ENCODE measurements around the gene TPI1.
"Not testable (repeated sequence)": the region's sequence is repeated elsewhere in the genome, so short reads cannot be mapped to it uniquely, and the experiment has no call there.

The TPI1 gene

DNA sequence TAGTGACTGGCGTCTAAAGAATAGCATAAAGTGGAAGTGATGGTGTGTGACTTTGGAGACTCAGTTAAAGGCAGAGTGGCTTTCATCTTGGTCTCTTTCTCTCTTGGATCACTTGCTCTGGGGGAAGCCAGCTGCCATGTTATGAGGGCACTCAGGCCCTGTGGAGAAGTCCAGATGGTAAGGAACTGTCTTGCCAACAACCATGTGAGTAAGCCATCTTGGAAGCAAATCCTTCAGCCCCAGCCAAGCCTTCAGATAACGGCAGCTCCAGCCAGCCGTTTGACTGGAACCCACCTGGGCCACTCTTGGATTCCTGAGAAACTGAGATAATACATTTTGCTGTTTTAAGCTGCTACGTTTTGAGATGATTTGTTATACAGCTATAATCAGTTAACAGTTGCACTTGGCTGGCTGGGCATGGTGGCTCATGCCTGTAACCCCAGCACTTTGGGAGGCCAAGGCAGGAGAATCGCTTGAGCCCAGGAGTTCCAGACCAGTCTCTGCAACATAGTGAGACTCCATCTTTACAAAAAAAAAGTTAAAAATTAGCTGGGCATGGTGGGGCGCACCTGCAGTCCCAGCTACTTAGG, 29.6 kb downstream of the TPI1 start:
- DNase-seq: no peak

DNA sequence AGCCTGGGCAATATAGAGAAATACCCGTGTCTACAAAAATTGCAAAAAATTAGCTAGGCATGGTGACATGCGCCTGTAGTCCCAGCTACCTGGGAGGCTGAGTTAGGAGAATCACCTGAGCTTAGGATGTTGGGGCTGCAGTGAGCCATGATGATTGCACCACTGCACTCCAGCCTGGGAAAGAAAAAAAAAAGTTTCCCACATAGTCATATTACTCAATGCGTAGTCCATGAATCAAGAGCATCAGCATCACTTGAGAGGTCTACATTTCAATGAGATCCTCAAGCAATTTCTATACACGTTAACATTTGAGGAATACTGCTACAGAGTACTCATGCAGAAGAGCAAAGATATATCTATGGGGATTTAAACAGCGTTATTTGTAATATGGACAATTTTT, 32.1 kb downstream of the TPI1 start:
- DNase-seq: no peak

DNA sequence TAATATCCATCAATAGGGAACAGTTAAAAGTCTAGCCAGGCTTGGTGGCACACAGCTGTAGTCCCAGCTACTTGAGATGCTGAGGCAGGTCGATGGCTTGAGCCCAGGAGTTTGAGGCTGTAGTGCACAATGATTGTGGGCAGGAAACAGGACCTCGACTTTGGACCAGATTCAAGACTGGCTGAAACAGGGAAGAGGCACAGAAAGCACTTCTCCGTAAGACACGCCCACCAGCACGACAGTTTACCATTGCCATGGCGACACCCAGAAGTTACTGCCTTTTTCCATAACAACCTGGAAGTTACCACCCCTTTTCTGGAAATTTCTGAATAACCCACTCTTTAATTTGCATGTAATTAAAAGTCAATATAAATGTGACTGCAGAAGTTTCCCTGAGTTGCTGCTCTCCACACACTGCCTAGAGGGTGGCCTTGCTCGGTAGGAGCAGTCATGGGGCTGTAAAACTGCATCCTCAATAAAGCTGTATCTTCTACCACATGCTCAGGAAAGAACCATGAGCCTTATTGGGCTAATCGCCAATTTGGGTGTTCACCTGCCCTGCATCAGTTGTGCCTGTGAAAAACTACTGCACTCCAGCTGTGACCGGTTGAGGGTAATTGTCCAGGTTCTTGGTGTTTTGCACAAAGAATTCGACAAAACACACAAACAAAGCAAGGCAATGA, 32.6 kb downstream of the TPI1 start:
- peak; percentile 62 for DNase-seq

DNA sequence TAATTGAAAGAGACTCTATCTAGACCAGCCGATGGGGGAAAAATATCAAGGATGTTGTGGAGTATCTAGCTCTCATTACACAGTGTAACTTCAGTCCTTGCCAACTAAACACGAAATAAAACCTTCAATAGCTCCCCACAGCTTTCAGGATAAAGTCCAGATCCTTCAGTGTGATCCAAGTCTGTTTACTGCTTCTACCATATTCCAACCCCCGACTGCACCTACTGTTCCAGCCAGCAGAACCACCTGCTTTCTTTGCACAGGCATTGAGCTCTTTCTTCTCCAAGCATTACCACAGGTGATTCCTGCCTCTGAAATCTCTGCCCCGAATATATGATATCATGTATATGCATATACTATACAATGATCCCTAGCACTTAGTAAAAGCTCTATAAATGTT, 35.1 kb downstream of the TPI1 start:
- DNase-seq: no peak

DNA sequence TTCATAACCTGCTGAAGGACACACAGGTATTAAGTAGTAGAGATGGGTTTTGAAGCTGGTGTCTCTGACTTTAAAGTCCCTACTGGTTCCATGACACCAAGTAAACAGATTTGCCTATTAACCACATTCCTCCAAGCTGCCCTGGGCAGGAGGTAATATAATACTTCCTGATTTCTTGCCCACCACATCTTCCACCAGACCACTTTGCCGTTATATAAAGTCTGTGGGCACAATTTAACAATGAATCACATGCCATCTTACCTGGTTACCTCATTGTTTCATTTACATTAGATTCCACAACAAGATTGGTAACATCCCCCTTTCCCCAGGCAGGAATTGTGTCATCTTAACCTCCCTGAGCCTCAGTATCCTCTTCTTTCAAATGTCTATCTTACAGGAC, 36.4 kb downstream of the TPI1 start:
- no peak for DNase-seq

DNA sequence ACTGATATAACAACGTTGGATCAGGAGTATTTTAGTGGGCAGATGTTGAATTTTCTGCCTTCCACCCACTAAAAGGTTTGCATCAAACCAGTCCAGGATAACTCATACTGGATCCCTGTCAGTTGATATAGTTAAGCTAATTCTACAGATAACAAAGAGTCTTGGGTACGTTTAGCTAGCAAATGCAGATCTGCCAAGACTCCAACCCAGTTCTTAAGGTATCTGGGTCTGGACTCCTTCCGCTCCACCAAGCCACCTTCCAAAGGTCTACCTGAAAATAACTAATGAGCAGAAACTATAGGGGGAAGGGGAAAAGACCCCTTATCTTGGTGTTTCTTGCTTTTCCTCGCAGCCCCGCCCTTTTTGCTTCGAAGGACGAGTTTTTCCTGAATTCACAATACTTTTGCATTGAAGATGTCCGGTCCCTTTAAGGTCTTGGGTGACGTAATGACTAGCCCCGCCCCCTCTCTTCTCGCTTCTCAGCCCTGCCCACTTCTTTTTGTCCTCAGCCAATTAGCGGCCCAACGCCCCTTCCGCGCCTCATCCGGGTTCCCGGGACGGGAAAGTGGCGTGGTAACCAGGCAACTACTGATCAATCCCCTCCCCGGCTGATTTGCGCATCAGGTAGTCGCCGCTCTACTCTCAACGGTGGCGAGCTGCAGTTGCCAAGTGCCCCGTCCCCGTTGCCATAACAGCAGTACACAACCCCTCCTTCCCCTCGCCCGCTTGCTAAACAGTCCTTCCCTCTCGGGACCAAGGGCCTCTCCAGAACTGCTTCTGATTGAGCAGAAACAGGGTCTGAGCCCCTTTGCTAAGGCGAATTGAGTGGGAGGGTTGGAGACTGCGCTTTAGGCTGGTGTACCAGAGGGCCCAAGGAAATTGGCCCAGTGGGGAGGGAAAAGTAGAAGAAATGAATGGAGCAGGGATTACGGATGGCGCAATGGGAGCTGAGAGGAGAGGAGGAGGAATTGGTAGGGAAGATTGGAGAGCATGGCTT, 37.2 kb downstream of the TPI1 start, which contains the start of gene LRRC23:
LRRC23 (plus strand) TSS at position 543 of the 997 bp plus-strand sequence. CDS start 812 bp downstream, outside the sequence.
- peak; percentile 99 for DNase-seq

DNA sequence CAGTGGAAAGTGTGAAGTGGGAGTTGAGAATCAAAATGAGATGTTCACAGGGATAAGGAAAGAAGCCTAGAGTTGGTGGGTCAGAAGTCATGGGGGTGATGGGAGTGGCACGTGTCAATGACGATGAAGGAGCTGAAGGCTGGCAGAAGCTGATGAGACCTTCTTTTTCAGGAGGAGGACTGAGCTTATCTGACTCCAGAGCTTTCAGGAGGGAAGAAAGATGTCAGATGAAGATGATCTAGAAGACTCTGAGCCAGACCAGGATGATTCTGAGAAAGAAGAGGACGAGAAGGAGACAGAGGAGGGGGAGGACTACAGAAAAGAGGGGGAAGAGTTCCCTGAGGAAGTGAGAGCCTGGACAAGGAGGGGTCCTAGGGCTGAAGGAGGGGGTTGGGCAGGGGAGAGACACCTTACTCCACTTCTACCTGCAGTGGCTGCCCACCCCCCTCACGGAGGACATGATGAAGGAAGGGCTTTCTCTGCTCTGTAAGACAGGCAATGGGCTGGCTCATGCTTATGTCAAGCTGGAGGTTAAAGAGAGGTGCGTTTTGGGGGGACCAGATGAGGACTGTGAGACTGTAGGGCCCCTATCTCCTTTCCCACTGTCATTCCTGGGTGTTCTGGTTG, 38.2 kb downstream of the TPI1 start:
- DNase-seq: no peak

DNA sequence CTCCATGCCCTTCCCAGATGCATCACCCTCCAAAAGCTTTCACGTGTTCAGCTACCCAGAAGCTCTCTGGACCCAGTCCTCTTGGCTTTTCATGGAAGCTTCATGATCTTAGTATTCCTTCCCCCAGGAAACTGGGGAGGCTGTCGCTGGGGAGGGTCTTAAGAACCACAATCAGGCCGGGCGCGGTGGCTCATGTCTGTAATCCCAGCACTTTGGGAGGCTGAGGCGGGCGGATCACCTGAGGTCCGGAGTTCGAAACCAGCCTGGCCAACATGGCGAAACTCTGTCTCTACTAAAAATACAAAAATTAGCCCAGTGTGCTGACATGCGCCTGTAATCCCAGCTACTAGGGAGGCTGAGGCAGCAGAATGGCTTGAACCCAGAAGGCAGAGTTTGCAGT, 40.8 kb downstream of the TPI1 start:
- not testable (repeated sequence) for DNase-seq

DNA sequence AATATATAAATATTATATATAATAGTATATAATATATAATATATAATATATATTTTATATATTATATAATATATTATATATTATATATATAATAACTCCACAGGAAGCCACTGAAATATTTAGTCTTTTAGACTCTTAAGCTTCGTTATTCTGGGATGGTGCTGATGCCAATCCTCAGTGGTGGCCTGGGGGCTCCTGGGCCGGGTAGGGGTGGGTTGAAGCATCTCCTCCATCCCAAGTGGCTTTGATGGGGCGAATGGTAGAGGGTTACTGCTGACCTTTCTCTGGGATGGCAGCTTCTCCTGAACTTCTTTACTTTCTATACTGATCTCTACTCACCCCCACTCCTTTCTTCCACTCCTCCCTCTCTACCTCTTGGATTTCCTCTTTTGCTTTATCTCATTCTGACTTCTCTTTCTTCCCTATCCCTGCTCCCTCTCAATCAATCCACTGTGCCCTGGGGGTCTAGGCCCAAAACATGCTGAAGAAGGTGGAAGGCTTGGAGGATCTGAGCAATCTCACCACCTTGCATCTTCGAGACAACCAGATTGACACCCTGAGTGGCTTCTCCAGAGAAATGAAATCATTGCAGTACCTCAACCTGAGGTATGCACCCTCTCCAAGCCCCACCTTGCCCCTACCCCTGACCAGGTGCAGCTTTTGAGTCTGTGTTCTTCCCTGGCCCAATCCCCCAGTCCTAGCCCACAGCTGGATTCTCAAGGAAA, 42.3 kb downstream of the TPI1 start:
- no peak for DNase-seq

DNA sequence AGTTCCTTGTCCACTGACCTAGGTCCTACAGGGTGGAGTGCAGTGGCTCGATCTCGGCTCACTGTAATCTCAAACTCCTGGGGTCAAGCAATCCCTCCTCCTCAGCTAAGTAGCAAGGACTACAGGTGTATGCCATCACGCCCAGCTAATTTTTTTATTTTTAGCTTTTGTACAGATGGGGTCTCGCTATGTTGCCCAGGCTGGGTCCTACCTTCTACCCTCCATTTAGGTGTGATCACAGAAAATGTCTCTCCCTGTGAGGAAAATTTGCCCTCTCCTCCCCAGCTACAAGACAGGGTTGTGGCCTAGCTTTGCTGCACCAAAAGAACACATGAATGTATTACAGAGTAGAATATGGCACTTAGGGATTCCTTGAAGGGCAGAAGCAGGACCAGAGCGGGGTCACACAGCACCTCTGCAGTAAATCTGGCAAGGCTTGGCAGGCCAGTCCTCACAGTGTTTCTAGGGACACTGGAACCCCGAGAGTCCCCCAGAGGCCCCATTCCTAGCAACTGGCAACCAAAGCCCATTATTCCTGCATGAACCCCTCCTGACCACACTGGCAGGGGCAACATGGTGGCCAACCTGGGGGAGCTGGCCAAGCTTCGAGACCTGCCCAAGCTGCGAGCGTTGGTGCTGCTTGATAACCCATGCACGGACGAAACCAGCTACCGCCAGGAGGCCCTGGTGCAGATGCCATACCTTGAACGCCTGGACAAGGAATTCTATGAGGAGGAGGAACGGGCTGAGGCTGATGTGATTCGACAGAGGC, 45.0 kb downstream of the TPI1 start:
- no peak for DNase-seq

DNA sequence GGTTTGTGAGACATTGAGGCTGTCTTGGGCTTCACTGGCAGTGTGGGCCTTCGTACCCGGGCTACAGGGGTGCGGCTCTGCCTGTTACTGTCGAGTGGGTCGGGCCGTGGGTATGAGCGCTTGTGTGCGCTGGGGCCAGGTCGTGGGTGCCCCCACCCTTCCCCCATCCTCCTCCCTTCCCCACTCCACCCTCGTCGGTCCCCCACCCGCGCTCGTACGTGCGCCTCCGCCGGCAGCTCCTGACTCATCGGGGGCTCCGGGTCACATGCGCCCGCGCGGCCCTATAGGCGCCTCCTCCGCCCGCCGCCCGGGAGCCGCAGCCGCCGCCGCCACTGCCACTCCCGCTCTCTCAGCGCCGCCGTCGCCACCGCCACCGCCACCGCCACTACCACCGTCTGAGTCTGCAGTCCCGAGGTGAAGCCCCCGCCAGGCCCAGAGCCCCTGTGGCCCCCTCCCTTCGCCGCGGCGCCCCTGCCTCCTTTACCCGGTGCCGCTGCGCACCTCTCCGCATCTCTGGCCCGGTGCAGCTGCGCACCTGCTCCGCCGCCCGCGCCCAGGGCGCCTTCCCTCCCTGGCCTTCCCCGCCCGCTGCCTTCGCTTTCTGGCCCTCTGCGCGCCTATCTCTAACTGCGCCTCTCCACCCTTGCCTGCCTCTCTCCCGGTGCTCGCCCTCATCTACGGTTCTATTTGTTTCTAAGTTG, 47.1 kb downstream of the TPI1 start, which contains the start of gene ENO2:
ENO2 (plus strand) TSS at position 335 of the 701 bp plus-strand sequence. CDS start 1,253 bp downstream, outside the sequence.
- peak; percentile 85 for DNase-seq

DNA sequence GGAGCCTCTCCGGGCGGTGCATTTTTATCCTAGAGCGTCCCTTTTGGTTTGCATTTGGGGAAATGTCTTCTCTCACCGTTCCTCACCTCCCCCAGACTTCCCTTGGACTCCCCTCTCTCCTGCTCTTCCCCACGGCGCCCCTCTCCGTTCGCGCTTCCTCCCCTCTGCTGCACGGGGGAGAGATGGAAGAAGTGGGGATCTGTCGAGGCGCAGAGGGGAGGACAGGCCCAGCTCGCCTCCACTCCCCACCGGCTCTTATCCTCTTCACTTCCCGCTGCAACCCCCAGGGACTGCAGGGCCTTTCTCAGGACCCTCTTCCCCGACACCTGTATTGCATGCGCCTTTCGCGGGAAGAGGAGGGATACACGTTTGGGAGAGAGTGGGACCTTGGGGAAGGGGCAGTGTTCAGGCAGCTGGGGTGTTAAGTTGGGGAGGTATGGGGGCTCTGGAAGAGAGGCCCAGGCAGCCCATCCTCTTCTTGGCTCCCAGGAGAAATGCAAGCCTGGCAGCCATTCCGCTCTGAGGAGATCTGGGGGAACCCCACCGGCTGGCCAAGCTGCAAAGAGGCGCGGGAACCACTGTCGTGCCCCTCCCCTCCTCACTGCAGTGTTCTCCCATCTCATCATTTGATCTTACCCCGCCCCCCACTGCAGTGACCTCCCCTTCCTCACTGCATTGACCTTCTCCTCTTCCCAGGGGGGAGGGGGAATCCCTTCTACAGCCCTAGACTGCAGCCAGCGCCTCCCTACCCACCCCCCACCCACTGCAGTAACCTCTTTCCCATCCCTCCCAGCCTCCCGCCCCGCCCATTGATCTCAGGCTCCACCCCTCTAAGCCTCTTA, 47.8 kb downstream of the TPI1 start:
- no peak for DNase-seq

DNA sequence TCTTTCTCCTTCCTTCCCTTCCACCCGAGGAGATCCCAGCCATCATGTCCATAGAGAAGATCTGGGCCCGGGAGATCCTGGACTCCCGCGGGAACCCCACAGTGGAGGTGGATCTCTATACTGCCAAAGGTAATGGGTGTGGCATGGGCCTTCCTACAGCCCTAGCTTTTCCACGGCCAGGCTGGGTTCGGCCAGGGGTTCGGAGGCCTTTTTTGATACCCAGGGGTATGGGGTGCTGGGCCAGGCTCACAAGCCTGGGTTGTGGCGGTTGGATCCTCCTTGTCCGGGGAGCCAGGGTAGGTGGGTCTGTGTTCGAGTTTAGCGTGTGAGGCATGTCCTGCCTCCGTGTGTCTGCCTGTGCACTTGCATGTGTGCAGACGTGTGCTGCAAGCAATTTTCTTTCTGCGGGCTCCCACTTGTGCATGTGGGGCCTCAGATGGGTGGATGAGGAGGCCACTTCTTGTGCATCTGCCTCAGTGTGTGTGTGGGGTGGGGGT, 48.5 kb downstream of the TPI1 start:
- no peak for DNase-seq

DNA sequence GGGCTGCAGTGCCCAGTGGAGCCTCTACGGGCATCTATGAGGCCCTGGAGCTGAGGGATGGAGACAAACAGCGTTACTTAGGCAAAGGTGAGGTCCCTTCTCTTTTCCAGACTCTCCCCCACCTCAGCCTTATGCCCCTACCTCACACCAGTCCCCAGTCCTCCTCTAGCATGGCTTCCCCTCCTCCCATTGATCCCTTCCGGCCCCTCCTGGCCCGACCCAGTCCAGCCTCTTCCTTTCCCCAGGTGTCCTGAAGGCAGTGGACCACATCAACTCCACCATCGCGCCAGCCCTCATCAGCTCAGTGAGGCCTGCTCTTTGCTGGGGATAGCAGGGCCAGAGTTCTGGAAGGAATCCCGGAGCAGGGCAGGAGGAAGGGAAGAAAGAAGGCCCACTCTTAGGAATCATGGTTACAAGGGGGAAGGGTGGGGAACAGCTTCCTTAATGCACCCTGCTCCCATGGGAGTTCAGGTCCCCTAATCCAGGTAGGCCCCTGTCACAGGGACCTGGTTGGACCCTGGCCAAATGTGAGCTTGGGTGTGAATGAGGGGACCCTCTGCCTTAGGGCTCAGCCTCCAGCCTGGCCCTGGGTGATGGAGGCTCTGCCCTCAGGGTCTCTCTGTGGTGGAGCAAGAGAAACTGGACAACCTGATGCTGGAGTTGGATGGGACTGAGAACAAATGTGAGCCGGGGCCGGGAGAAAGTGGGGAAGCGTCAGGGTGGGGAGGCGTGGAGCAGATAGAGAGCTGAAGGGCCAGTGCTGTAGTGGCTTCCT, 49.3 kb downstream of the TPI1 start:
- no peak for DNase-seq

DNA sequence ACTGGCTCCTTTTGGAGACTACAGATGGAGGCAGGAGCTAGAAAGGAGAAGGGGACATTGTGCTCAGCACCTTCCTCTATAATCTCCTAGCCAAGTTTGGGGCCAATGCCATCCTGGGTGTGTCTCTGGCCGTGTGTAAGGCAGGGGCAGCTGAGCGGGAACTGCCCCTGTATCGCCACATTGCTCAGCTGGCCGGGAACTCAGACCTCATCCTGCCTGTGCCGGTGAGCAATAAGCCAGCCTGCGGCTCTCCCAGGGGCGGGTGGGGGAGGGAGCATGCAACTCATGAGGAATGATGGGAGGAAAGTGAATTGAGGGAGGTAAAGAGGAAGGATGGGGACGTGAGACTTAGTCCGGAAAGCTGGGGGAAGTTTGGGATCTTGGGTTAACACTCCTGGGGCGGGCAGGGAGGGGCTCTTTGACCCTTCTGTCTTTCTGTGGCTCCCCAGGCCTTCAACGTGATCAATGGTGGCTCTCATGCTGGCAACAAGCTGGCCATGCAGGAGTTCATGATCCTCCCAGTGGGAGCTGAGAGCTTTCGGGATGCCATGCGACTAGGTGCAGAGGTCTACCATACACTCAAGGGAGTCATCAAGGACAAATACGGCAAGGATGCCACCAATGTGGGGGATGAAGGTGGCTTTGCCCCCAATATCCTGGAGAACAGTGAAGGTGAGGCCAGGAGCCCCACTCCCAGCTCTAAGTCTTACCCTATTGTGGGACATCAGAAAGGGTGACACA, 50.3 kb downstream of the TPI1 start:
- DNase-seq: no peak

DNA sequence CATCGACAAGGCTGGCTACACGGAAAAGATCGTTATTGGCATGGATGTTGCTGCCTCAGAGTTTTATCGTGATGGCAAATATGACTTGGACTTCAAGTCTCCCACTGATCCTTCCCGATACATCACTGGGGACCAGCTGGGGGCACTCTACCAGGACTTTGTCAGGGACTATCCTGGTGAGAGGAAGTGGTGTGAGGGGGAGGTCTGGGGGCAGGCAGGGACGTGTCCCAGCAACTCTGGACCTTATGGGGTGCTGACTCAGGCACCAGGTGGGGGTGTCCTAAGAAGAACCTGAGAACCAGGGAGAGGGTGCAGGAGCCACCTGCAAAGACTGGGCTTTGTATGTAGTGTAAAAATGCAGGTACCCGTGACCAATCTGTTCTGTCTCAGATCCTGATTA, 52.3 kb downstream of the TPI1 start:
- no peak for DNase-seq
